Neuronal stem cell (in vitro differentiated cells): ENCODE data around the gene FAM53A.

ENCODE experiments used
- DNase-seq: peaks from one replicate; pipeline ENCODE4 v3.0.0-alpha.2; 2013; ENCODE audit warnings: low spot score
- H2AFZ ChIP-seq: one replicate; pipeline ENCODE4 v1.6.1; 2013; ENCODE audit warnings: mild to moderate bottlenecking, low read length, inconsistent platforms
- H2AK5ac ChIP-seq: 2 replicates; pipeline ENCODE4 v1.6.1; 2013; ENCODE audit warnings: low read depth, mild to moderate bottlenecking, inconsistent platforms, low read length, moderate library complexity, mixed read lengths
- H2BK120ac ChIP-seq: 2 replicates; pipeline ENCODE4 v1.6.1; 2013; ENCODE audit warnings: low read depth, mild to moderate bottlenecking, inconsistent platforms, low read length, moderate library complexity, mixed read lengths
- H2BK12ac ChIP-seq: one replicate; pipeline ENCODE4 v1.6.1; 2013; ENCODE audit warnings: low read length, inconsistent platforms
- H2BK15ac ChIP-seq: 2 replicates; pipeline ENCODE4 v1.6.1; 2013; ENCODE audit warnings: mild to moderate bottlenecking, low read length, inconsistent platforms, mixed read lengths
- H2BK5ac ChIP-seq: one replicate; pipeline ENCODE4 v1.6.1; 2013; ENCODE audit warnings: inconsistent platforms, mild to moderate bottlenecking, low read length, moderate library complexity
- H3K14ac ChIP-seq: one replicate; pipeline ENCODE4 v1.6.1; 2013; ENCODE audit warnings: low read length, inconsistent platforms
- H3K18ac ChIP-seq: 2 replicates; pipeline ENCODE4 v1.6.1; 2013; ENCODE audit warnings: low read length, inconsistent platforms
- H3K23ac ChIP-seq: 2 replicates; pipeline ENCODE4 v1.6.1; 2013; ENCODE audit warnings: low read depth, mild to moderate bottlenecking, mixed read lengths, low read length, inconsistent platforms; ENCODE audit not compliant: poor library complexity
- H3K27ac ChIP-seq: replicated peaks from 3 replicates; pipeline ENCODE4 v1.5.1; 2013; ENCODE audit warnings: low read length, inconsistent platforms
- H3K27me3 ChIP-seq, 3 experiments: 2 replicates each; pipeline ENCODE4 v1.6.1; 2013; ENCODE audit warnings: low read length in 3 of 3, mild to moderate bottlenecking in 2 of 3, inconsistent platforms in 1 of 3, low read depth in 1 of 3, mixed read lengths in 1 of 3, moderate library complexity in 1 of 3; ENCODE audit not compliant: control insufficient read depth in 3 of 3, insufficient read depth in 3 of 3
- H3K36me3 ChIP-seq, 2 donors: replicated peaks in 1 of 2; 2 replicates each; pipeline ENCODE4 v1.6.1; 2013; ENCODE audit warnings: low read length in 2 of 2; ENCODE audit not compliant: control insufficient read depth in 2 of 2, insufficient read depth in 2 of 2
- H3K4ac ChIP-seq: 2 replicates; pipeline ENCODE4 v1.6.1; 2013; ENCODE audit warnings: inconsistent platforms, mild to moderate bottlenecking, low read length, moderate library complexity
- H3K4me1 ChIP-seq, 2 donors: 1 replicate in 1 of 2; 2 replicates in 1 of 2; pipeline ENCODE4 v1.6.1; 2013; ENCODE audit warnings: low read length in 2 of 2, low read depth in 1 of 2; ENCODE audit not compliant: control insufficient read depth in 2 of 2, insufficient read depth in 1 of 2
- H3K4me2 ChIP-seq: one replicate; pipeline ENCODE4 v1.6.1; 2013; ENCODE audit warnings: mild to moderate bottlenecking, low read length, inconsistent platforms; ENCODE audit not compliant: insufficient read depth, poor library complexity, severe bottlenecking
- H3K4me3 ChIP-seq, 2 donors: 2 replicates each; pipeline ENCODE4 v1.5.1; 2013; ENCODE audit warnings: low read length in 2 of 2, mild to moderate bottlenecking in 2 of 2, inconsistent platforms in 1 of 2, moderate library complexity in 1 of 2
- H3K79me1 ChIP-seq: one replicate; pipeline ENCODE4 v1.6.1; 2013; ENCODE audit warnings: low read depth, mild to moderate bottlenecking, inconsistent platforms, low read length, moderate library complexity
- H3K9ac ChIP-seq: one replicate; pipeline ENCODE4 v1.6.1; 2013; ENCODE audit warnings: mild to moderate bottlenecking, low read depth, low read length, inconsistent platforms; ENCODE audit not compliant: poor library complexity
- H3K9me3 ChIP-seq, 2 donors: replicated peaks in 1 of 2; 2 replicates each; pipeline versions ENCODE3 to v1.6.1; 2013; ENCODE audit warnings: low read length in 2 of 2, mild to moderate bottlenecking in 2 of 2, inconsistent platforms in 1 of 2, low read depth in 1 of 2, mixed read lengths in 1 of 2, moderate library complexity in 1 of 2; ENCODE audit not compliant: control insufficient read depth in 2 of 2, insufficient read depth in 1 of 2
- H4K8ac ChIP-seq: one replicate; pipeline ENCODE4 v1.6.1; 2013; ENCODE audit warnings: low read depth, mild to moderate bottlenecking, inconsistent platforms, low read length, moderate library complexity
- H4K91ac ChIP-seq: one replicate; pipeline ENCODE4 v1.6.1; 2013; ENCODE audit warnings: low read length, low read depth, mild to moderate bottlenecking, inconsistent platforms; ENCODE audit not compliant: poor library complexity
- WGBS, 2 donors: extraction: QIAGEN DNeasy Blood & Tissue Kit; methylation state at CpG; one replicate each; pipeline ENCODE4 v1.1.7; 2013; ENCODE audit warnings: missing lambda C conversion rate in 2 of 2, mixed read lengths in 1 of 2; ENCODE audit not compliant: insufficient read length in 2 of 2, insufficient replicate concordance in 1 of 2; ENCODE audit errors: extremely low coverage in 2 of 2; 5-methylcytosine and 5-hydroxymethylcytosine counted together

Gene FAM53A

DNA sequence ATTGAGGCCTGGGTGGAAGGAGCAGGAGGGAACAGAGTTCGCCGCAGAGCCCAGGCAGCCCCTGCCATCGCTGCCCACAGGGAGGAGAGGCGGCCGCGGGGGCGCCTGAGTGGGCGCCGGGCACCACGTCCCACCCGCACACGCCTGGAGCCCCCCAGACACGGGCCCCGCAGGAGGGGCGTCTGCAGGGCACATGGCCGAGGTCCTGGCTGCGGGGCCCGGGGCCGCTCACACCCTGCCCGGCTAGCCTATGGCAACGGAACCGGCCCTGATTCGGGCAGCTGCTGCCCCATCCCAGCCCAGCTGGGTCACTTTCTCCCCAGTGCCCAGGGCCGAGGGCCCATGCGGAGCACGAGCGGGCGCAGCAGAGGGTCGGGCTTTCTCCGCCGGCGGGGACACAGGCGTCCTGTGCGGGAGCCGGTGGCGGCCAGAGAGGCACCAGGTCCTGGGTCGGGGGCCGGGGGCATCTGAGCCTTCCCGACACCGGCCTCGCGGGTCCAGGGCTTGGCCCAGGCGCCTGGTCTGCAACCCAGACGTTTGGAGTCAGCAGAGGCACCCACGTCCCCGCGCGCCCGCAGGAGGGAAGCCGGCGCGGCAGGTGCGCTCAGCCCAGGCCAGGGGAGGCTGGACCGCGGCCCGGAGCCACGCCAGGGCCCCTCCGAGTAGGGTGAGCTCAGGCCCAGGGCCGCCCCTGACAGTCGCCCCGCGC is 91.2 kb downstream of the FAM53A start:
- H3K4me3 ChIP-seq, result no peak overlapping the region
- no CpG with 5 or more reads among the region's 62 CpGs for WGBS, 2 donors
- H3K36me3 ChIP-seq, result no peaks in the 10 kb centered on the region
- no peak overlapping the region for H3K27ac ChIP-seq
- H3K18ac ChIP-seq, result peak overlapping the region; percentile 57
- H4K8ac ChIP-seq, result no peak overlapping the region
- H2BK120ac ChIP-seq, result no peak overlapping the region
- no peak overlapping the region for H2AFZ ChIP-seq
- no peak overlapping the region for H3K4me2 ChIP-seq
- DNase-seq, result no peak
- peaks cover 4 to 8% of the 10 kb centered on the region in 2 donors for H3K9me3 ChIP-seq
- no peak overlapping the region for H2BK15ac ChIP-seq
- no peaks in the 10 kb centered on the region for H3K79me1 ChIP-seq
- no peaks in the 10 kb centered on the region for H3K4me1 ChIP-seq
- no peak overlapping the region for H3K9ac ChIP-seq
- no peak overlapping the region for H2BK12ac ChIP-seq
- no peak overlapping the region for H2BK5ac ChIP-seq
- H3K27me3 ChIP-seq, result no peaks in the 10 kb centered on the region
- H2AK5ac ChIP-seq, result peak overlapping the region; percentile 37
- H3K4ac ChIP-seq, result no peak overlapping the region
- no peak overlapping the region for H3K23ac ChIP-seq
- H3K14ac ChIP-seq, result peak overlapping the region; percentile 31
- no peak overlapping the region for H4K91ac ChIP-seq

GRCh38 chr4:1592068-1592708 is 91.9 kb downstream of the FAM53A start:
- Histone ChIP-seq H4K91ac (no peak overlapping the region), H2BK5ac (peak overlapping the region; percentile 24), H2BK12ac (no peak overlapping the region), H3K4me1 (no peaks in the 10 kb centered on the region), H2BK120ac (no peak overlapping the region), H4K8ac (no peak overlapping the region), H3K9me3 (peaks cover 4 to 8% of the 10 kb centered on the region in 2 donors), H3K23ac (no peak overlapping the region), H2BK15ac (no peak overlapping the region), H3K4ac (no peak overlapping the region), H3K27ac (no peak overlapping the region), H3K27me3 (no peaks in the 10 kb centered on the region), H2AFZ (no peak overlapping the region), H3K4me2 (no peak overlapping the region), H3K4me3 (no peak overlapping the region), H3K79me1 (no peaks in the 10 kb centered on the region), H3K14ac (no peak overlapping the region), H3K36me3 (no peaks in the 10 kb centered on the region), H2AK5ac (no peak overlapping the region), H3K18ac (peak overlapping the region; percentile 76), H3K9ac (no peak overlapping the region)
- whole genome bisulfite sequencing, 2 donors, result no CpG with 5 or more reads among the region's 36 CpGs
- no peak for DNase-seq

DNA sequence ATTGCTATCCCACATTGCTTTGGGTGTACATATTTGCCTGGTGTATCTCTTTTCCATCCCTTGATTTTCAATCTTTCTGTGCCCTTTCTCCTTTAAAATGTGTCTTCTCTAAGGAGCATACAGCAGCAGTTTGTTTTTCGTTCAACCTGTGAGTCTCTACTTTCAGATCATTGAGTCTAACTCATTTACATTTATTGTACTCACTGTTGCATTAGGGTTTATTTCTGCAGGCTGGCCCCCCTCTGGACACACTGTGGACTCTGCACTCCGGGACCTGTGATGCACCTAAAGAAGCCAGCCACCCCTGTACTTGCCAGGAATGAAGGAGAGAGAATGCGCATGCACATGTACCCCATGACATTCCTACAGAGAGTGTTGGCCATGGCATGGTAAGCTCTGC is 93.0 kb downstream of the FAM53A start:
- Histone ChIP-seq H3K4me3 (no peak overlapping the region), H3K4me1 (no peaks in the 10 kb centered on the region), H3K23ac (no peak overlapping the region), H3K36me3 (no peaks in the 10 kb centered on the region), H2BK5ac (no peak overlapping the region), H2BK12ac (no peak overlapping the region), H3K18ac (no peak overlapping the region), H3K27me3 (no peaks in the 10 kb centered on the region), H4K91ac (no peak overlapping the region), H2BK120ac (no peak overlapping the region), H3K14ac (no peak overlapping the region), H2AFZ (no peak overlapping the region), H3K9me3 (peaks cover 4 to 8% of the 10 kb centered on the region in 2 donors), H3K79me1 (no peaks in the 10 kb centered on the region), H3K9ac (no peak overlapping the region), H2AK5ac (no peak overlapping the region), H4K8ac (no peak overlapping the region), H3K27ac (no peak overlapping the region), H3K4me2 (no peak overlapping the region), H3K4ac (no peak overlapping the region), H2BK15ac (no peak overlapping the region)
- DNase-seq, result no peak
- no CpG with 5 or more reads among the region's 3 CpGs for WGBS, 2 donors

GRCh38 chr4:1590244-1590643 is 93.9 kb downstream of the FAM53A start:
- Histone ChIP-seq H3K9me3 (peaks cover 4 to 8% of the 10 kb centered on the region in 2 donors), H3K18ac (no peak overlapping the region), H3K9ac (no peak overlapping the region), H4K8ac (no peak overlapping the region), H3K14ac (no peak overlapping the region), H3K36me3 (no peaks in the 10 kb centered on the region), H2AFZ (no peak overlapping the region), H2BK5ac (no peak overlapping the region), H3K4me1 (no peaks in the 10 kb centered on the region), H3K4me3 (no peak overlapping the region), H4K91ac (no peak overlapping the region), H2BK15ac (no peak overlapping the region), H3K27me3 (no peaks in the 10 kb centered on the region), H3K4ac (no peak overlapping the region), H3K79me1 (no peaks in the 10 kb centered on the region), H2AK5ac (no peak overlapping the region), H3K23ac (no peak overlapping the region), H2BK12ac (no peak overlapping the region), H3K4me2 (no peak overlapping the region), H2BK120ac (no peak overlapping the region), H3K27ac (no peak overlapping the region)
- WGBS, 2 donors, result no CpG with 5 or more reads among the region's 4 CpGs
- DNase-seq, result no peak
